Stimulated activated CD8-positive, alpha-beta memory T cell treated with anti-CD3 and anti-CD28 coated beads, Interleukin-7, amount 100 ng/mL, for 1 hour (primary cell): ENCODE data around the gene CACNB4.
"Not testable (repeated sequence)": the region's sequence is repeated elsewhere in the genome, so short reads cannot be mapped to it uniquely, and the experiment has no call there.

Experiments
- DNase-seq, 2 donors: peaks; one replicate each; pipeline ENCODE4 v3.0.0-alpha.2; 2020; ENCODE audit warnings: low read depth in 2 of 2

Gene CACNB4

DNA sequence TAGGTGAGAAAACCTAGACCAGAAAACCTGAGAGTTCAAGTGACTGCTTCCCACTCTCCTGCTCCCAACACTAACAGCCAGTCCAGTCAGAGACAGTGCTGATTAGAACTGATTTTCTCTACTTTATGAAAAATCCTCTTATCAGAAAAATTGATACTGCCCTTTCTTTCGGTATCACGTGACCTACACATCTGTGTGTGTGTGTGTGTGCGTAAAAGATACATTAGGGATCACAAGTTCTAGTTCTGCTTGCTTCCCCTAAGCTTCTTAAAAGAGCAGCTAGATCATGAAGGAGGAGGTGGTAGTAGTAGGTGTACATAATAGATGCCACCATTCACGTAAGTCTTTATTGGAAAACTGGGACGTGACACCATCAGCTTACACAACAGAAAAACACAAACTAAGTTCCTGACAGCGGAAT is 272.1 kb downstream of the CACNB4 start:
- no peak for DNase-seq

DNA sequence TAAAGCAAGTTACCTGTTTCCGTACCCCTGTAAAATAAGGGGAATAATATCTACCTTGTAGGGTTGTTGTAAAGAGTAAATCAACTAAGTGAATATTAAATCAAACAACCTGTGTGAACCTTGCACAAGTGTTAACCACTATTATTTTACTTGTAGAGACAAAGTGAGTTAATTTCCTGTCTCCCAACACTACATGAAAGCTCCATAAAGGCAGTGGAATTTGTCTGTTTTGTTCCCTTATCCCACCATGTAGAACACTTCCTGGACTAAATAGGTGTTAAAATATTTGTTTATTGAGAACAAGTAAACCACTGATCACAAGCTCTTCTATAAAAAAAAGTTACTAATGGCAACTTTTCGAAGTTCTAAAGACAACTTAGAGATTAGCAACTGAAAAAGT is 274.0 kb downstream of the CACNB4 start:
- DNase-seq, result no peak

DNA sequence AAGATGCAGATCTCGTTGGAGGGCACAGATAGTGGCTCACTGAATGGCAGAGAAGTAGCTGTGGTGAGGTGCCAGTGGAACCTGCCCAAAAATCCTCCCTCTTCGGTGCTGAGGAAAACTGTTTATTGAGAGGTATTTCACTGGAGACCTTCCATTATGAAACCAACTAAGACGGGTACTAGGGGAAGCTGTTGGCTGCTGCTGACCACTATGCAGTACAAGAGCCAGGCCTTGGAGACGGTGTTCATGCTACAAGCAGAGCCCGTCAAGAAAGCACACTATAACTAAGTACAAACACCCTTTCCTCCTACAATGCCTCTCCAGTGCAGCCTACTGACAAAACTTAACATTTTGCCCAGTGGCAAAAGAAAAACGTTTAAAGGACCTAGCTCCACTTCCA is 275.2 kb downstream of the CACNB4 start:
- DNase-seq, result no peak

DNA sequence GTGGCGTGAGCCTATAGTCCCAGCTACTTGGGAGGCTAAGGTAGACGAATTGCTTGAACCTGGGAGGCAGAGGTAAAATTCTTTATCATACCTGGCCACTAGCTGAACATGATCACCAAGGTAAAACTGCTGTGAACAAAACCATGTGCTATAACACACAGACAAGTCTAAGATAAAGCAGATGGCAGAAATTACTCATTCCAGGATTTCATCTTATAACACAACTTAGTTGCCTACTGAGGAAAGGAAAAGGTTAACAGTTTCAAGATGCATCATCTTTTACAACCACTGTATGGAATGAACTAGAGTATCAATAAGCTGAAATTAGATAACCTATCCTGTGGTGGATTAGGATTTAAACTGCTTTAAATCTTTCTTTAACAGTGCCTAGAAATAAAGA is 278.9 kb downstream of the CACNB4 start:
- DNase-seq, result no peak

- no peak for DNase-seq
Measured at GRCh38 chr2:151817929-151818328, 280.9 kb downstream of the CACNB4 start.

DNA sequence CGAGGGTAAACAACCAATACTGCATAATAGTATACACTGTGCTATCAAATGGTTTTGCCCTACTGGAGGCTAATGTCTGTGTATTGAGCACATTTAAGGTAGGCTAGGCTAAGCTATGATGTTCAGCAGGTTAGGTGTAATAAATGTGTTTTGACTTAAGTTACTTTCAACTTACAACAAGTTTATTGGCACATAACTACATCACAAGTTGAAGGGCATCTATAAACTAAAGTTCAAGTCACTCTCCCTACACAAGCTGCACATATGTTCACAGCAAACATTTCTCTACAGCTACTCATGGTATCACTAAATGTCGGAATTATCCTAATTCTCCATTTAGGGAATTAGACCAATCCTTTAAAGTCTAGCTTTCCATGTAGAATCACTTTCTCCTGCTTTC is 282.0 kb downstream of the CACNB4 start:
- DNase-seq, result no peak

DNA sequence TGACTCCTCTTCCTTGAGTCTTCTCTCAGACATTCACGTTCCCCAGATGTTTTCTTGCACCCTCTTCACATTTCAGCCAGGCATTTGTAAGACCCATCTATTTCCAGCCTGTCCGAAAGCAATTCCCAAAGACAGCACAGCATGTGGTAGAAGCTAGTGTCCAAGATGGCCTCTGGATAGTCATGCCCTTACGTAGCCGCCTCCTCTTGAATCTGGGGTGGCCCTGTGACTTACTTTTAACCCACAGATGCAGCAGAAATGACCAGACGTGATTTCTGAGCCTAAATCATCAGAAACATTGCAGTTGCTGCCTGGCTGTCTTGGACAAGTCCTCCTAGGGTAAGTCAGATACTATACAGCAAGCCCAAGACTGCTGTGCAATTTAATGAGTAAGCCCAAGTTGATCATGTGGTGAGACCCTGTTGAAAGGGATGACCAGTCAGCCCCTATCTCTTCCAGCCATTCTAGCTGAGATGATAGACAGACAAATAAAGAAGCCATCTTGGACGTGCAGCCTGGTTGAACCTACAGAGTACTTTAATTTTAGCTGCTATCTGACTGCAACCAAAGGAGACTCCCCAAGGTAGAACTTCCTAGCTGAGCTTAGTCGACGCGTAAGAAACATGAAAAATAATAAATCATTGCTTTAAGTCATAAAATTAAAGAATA is 282.9 kb downstream of the CACNB4 start:
- DNase-seq, result no peak

GRCh38 chr2:151810489-151810888 is 288.4 kb downstream of the CACNB4 start:
- no peak for DNase-seq

DNA sequence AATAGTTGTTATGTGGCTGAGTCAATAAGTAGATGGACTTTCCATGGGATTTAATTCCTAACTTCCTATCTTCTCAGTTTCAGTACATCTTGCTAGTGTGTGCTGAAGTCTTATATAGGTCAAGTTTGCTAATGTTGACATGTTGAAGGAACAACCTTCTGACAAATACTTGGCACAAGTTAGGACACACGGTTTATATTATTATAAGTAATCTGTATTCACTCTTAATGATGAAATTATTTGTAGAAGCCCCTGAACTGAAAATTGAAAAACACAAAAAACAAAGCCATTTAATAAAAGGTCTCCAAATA is 289.8 kb downstream of the CACNB4 start:
- DNase-seq, result no peak

- no peak for DNase-seq
Measured at GRCh38 chr2:151808258-151809072, 290.4 kb downstream of the CACNB4 start.

- no peak for DNase-seq
Measured at GRCh38 chr2:151805961-151806360, 292.9 kb downstream of the CACNB4 start.

DNA sequence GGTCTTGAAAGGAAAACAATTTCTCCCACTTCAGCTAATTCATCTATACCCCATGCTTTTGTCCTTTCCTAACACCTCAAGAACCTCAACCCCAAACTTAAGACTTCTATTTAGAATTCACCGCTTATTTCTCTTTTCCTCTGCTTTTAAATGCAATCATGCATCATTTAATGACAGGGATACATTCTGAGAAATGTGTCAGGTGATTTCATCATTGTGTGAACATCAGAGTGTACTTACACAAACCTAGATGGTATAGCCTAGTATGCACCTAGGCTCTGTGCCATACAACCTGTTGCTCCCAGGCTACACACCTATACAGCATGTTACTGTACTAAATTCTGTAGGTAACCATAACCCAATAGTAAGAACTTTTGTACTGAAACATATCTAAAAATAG is 293.5 kb downstream of the CACNB4 start:
- DNase-seq, result no peak

- no peak for DNase-seq
Measured at GRCh38 chr2:151803811-151804210, 295.0 kb downstream of the CACNB4 start.

- DNase-seq, result no peak
Measured at GRCh38 chr2:151802315-151802714, 296.5 kb downstream of the CACNB4 start.

GRCh38 chr2:151799886-151800292 is 299.0 kb downstream of the CACNB4 start:
- DNase-seq, result no peak

- no peak for DNase-seq
Measured at GRCh38 chr2:151796774-151797173, 302.1 kb downstream of the CACNB4 start.

GRCh38 chr2:151795646-151796240 is 303.1 kb downstream of the CACNB4 start:
- no peak for DNase-seq

DNA sequence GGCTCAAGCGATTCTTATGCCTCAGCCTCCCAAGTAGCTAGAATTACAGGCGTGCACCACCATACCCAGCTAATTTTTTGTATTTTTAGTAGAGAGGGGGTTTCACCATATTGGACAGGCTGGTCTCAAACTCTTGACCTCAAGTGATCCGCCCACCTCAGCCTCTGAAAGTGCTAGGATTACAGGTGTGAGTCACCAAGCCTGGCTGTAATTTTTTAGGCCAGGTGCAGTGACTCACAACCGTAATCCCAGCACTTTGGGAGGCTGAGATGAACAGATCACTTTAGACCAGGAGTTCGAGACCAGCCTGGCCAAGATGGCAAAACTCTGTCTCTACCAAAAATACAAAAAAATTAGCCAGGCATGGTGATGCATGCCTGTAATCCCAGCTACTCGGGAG is 304.4 kb downstream of the CACNB4 start:
- not testable (repeated sequence) for DNase-seq

- no peak for DNase-seq
Measured at GRCh38 chr2:151793123-151793522, 305.7 kb downstream of the CACNB4 start.

GRCh38 chr2:151792589-151792988 is 306.3 kb downstream of the CACNB4 start:
- DNase-seq, result no peak

- no peak for DNase-seq
Measured at GRCh38 chr2:151791545-151791944, 307.3 kb downstream of the CACNB4 start.

- DNase-seq, result no peak
Measured at GRCh38 chr2:151790689-151791088, 308.2 kb downstream of the CACNB4 start.
